M059J (cell line): ENCODE data around the gene FOXP1. TPM values are rescaled to one million over a fixed set of nuclear protein-coding genes. Genes with fewer than 3 reads are reported as not detected.

ENCODE experiments used
- DNase-seq: peaks from one replicate; pipeline ENCODE4 v3.0.0-alpha.2; 2012; ENCODE audit warnings: low read depth
- total RNA-seq: library from RNA; depleted of rRNA; stranded (reverse); fragments of >200 nt; shearing (Covaris generic); gene quantifications from 2 replicates; pipeline ENCODE4 v1.2.3, GENCODE V29; 2014

Gene FOXP1
- total RNA-seq, 1 experiment from 2014 or later = 19.2 TPM

- no peak for DNase-seq
These were observed 475.6 kb downstream of the FOXP1 start for GRCh38 chr3:71107926-71108325.

GRCh38 chr3:71104976-71105375, 478.6 kb downstream of the FOXP1 start:
- no peak for DNase-seq

GRCh38 chr3:71104556-71104955, 479.0 kb downstream of the FOXP1 start:
- no peak for DNase-seq

- DNase-seq = peak; percentile 80
These were observed 479.4 kb downstream of the FOXP1 start for GRCh38 chr3:71104121-71104541.

GRCh38 chr3:71103430-71103921, 480.1 kb downstream of the FOXP1 start:
- peak; percentile 69 for DNase-seq

- DNase-seq = peak; percentile 77
These were observed 481.2 kb downstream of the FOXP1 start for GRCh38 chr3:71102111-71102983.

GRCh38 chr3:71101626-71102025, 481.9 kb downstream of the FOXP1 start:
- peak; percentile 45 for DNase-seq

GRCh38 chr3:71101014-71101413, 482.5 kb downstream of the FOXP1 start:
- peak; percentile 81 for DNase-seq

- no peak for DNase-seq
These were observed 483.4 kb downstream of the FOXP1 start for GRCh38 chr3:71099997-71100719.

GRCh38 chr3:71097557-71097956, 486.0 kb downstream of the FOXP1 start:
- no peak for DNase-seq

- DNase-seq = no peak
These were observed 487.8 kb downstream of the FOXP1 start for GRCh38 chr3:71095511-71096291.

- DNase-seq = no peak
These were observed 488.8 kb downstream of the FOXP1 start for GRCh38 chr3:71094658-71095209.

- DNase-seq = no peak
These were observed 490.9 kb downstream of the FOXP1 start for GRCh38 chr3:71092665-71093064.

GRCh38 chr3:71090207-71090606, 493.3 kb downstream of the FOXP1 start:
- no peak for DNase-seq

- peak; percentile 9 for DNase-seq
These were observed 494.2 kb downstream of the FOXP1 start for GRCh38 chr3:71089271-71089847.

- DNase-seq = no peak
These were observed 494.8 kb downstream of the FOXP1 start for GRCh38 chr3:71088742-71089141.

- no peak for DNase-seq
These were observed 495.4 kb downstream of the FOXP1 start for GRCh38 chr3:71088019-71088708.

GRCh38 chr3:71087143-71088018, 496.1 kb downstream of the FOXP1 start:
- peak; percentile 37 for DNase-seq

GRCh38 chr3:71086777-71087142, 496.8 kb downstream of the FOXP1 start:
- DNase-seq = no peak

GRCh38 chr3:71083726-71084131, 499.8 kb downstream of the FOXP1 start:
- no peak for DNase-seq
